Measurements from ENCODE around the gene C1QTNF6. TPM values are rescaled to one million over a fixed set of nuclear protein-coding genes. Genes with fewer than 3 reads are reported as not detected.

C1QTNF6 gene
- total and polyA plus RNA-seq, 10 of the 15 experiments (the other 5 are each of a cell fraction or from before 2014, with no cell fraction given): 0.16 to 4.1 (median 1.3) TPM

DNA sequence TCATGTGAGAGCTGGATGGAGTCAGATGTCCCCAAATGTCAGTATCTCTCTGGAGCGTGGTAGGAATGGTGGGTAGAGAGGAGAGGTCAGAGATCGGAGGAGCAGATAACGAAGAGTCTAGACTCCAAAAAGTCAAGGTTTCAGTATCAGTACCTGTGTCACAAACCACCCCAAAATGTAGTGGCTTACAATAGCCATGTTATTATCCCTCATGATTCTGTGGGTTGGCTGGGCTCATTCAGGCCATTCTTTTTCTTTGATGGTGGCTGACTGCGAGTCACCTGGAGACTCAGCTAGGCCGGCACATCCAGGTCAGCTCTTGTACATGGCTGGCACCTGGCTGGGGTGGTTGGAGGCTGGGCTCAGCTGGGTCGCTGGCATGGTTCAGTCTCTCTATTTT lies 31.5 kb upstream of the C1QTNF6 start (continued):
- TF ChIP-seq, protein P1, sequence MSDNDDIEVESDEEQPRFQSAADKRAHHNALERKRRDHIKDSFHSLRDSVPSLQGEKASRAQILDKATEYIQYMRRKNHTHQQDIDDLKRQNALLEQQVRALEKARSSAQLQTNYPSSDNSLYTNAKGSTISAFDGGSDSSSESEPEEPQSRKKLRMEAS (IDR thresholded peaks at IDR 0.05; ENCODE audit: low read depth, low read length): no peak
- no peak for TF ChIP-seq CBX5 (IDR thresholded peaks at IDR 0.05; ENCODE audit: low read depth)
- TF ChIP-seq SREBF2 (IDR thresholded peaks at IDR 0.05; ENCODE audit: low read length): no peak
- TF ChIP-seq, protein P2, sequence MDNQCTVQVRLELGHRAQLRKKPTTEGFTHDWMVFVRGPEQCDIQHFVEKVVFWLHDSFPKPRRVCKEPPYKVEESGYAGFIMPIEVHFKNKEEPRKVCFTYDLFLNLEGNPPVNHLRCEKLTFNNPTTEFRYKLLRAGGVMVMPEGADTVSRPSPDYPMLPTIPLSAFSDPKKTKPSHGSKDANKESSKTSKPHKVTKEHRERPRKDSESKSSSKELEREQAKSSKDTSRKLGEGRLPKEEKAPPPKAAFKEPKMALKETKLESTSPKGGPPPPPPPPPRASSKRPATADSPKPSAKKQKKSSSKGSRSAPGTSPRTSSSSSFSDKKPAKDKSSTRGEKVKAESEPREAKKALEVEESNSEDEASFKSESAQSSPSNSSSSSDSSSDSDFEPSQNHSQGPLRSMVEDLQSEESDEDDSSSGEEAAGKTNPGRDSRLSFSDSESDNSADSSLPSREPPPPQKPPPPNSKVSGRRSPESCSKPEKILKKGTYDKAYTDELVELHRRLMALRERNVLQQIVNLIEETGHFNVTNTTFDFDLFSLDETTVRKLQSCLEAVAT (IDR thresholded peaks at IDR 0.05): no peak
- TF ChIP-seq DPF2 (IDR thresholded peaks at IDR 0.05): no peak
- no peak for TF ChIP-seq ZNF622 (IDR thresholded peaks at IDR 0.05)
- TF ChIP-seq BACH1 (IDR thresholded peaks at IDR 0.05; ENCODE audit: borderline replicate concordance): no peak; the same call in 1 of the 2 replicates
- no peak for TF ChIP-seq RAD21 (IDR thresholded peaks at IDR 0.05; ENCODE audit: insufficient read depth, low read depth, low read length)
- TF ChIP-seq LARP7 (IDR thresholded peaks at IDR 0.05): no peak
- TF ChIP-seq BCL11A (IDR thresholded peaks at IDR 0.05; ENCODE audit: low read depth, low read length): no peak
- no peak for TF ChIP-seq SUZ12 (IDR thresholded peaks at IDR 0.05; ENCODE audit: unreplicated experiment)
- TF ChIP-seq YY1 (IDR thresholded peaks at IDR 0.05; ENCODE audit: low read depth, low read length): peak; percentile 61; the same call in 1 of the 2 replicates
- TF ChIP-seq NR2F1 (conservative IDR thresholded peaks at IDR 0.05): peak; percentile 34; the same call in 1 of the 2 replicates
- no peak for TF ChIP-seq RB1 (IDR thresholded peaks at IDR 0.05; ENCODE audit: borderline replicate concordance)
- TF ChIP-seq, protein P3, sequence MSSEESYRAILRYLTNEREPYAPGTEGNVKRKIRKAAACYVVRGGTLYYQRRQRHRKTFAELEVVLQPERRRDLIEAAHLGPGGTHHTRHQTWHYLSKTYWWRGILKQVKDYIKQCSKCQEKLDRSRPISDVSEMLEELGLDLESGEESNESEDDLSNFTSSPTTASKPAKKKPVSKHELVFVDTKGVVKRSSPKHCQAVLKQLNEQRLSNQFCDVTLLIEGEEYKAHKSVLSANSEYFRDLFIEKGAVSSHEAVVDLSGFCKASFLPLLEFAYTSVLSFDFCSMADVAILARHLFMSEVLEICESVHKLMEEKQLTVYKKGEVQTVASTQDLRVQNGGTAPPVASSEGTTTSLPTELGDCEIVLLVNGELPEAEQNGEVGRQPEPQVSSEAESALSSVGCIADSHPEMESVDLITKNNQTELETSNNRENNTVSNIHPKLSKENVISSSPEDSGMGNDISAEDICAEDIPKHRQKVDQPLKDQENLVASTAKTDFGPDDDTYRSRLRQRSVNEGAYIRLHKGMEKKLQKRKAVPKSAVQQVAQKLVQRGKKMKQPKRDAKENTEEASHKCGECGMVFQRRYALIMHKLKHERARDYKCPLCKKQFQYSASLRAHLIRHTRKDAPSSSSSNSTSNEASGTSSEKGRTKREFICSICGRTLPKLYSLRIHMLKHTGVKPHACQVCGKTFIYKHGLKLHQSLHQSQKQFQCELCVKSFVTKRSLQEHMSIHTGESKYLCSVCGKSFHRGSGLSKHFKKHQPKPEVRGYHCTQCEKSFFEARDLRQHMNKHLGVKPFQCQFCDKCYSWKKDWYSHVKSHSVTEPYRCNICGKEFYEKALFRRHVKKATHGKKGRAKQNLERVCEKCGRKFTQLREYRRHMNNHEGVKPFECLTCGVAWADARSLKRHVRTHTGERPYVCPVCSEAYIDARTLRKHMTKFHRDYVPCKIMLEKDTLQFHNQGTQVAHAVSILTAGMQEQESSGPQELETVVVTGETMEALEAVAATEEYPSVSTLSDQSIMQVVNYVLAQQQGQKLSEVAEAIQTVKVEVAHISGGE (CRISPR knock-in tag; IDR thresholded peaks at IDR 0.05): no peak
- no peak for TF ChIP-seq JUND (IDR thresholded peaks at IDR 0.05; ENCODE audit: low read depth, low read length)
- no peak for TF ChIP-seq ASH2L (IDR thresholded peaks at IDR 0.05; ENCODE audit: borderline replicate concordance, low read depth)
- no peak for TF ChIP-seq POLR2AphosphoS2 (IDR thresholded peaks at IDR 0.05; ENCODE audit: low read depth, low read length)

Data from GM12878 (cell line).